OCI-LY1 (cell line): ENCODE measurements around the gene ZNF292.

ENCODE experiments used
- CTCF ChIP-seq: fragments of 200-600 bp; sonication (generic), shearing (Covaris generic); IDR thresholded peaks from 2 replicates; pipeline ENCODE4 v1.5.1; 2017; ENCODE audit warnings: mild to moderate bottlenecking, antibody characterized with exemption, low read length, moderate library complexity, mixed read lengths
- EZH2 ChIP-seq: fragments of 200-600 bp; sonication (generic), shearing (Covaris generic); IDR thresholded peaks from 2 replicates; pipeline ENCODE4 v1.8.0; 2017; ENCODE audit warnings: borderline replicate concordance, mixed run types, mild to moderate bottlenecking, antibody characterized with exemption, low read length, moderate library complexity, mixed read lengths

GRCh38 chr6:87151781-87152525 lies 3.4 kb upstream of the ZNF292 start:
- TF ChIP-seq CTCF (no peak), EZH2 (no peak)
